HEK293 (cell line): ENCODE data around the gene WWOX.

Experiments used
- CTCF ChIA-PET: fragments of 350-600 bp; formaldehyde crosslinking; extraction: SDS; loops from one replicate; lab custom pipeline; 2021; ENCODE audit warnings: antibody characterized with exemption; lab: Yijun Ruan, JAX
- POLR2A ChIA-PET: fragments of 300-600 bp; formaldehyde crosslinking; extraction: SDS; loops from one replicate; lab custom pipeline; 2020; ENCODE audit warnings: antibody characterized with exemption, inconsistent platforms; lab: Yijun Ruan, JAX
- H3K27ac ChIP-seq: fragments of 200-500 bp; sonication (Bioruptor generic); 2 replicates; pipeline ENCODE4 v1.5.1; 2014; ENCODE audit warnings: low read depth, low read length, control low read depth, inconsistent platforms; ENCODE audit errors: extremely low read depth
- H3K36me3 ChIP-seq, 2 experiments: fragments of 200-500 bp in 1 of 2; sonication (Bioruptor generic) in 1 of 2; 1 replicate in 1 of 2; 2 replicates in 1 of 2; pipeline ENCODE4 v1.5.1; 2014 to 2017; ENCODE audit warnings: inconsistent platforms in 2 of 2, low read length in 2 of 2; ENCODE audit not compliant: control insufficient read depth in 2 of 2, insufficient read depth in 1 of 2
- H3K4me1 ChIP-seq: fragments of 200-500 bp; sonication (Bioruptor generic); 2 replicates; pipeline ENCODE4 v1.5.1; 2014; ENCODE audit warnings: mild to moderate bottlenecking, low read length, inconsistent platforms; ENCODE audit not compliant: control insufficient read depth, insufficient read depth
- H3K4me3 ChIP-seq: 2 replicates; pipeline ENCODE4 v1.5.1; 2011; ENCODE audit warnings: low read depth, mild to moderate bottlenecking, control low read depth, low read length, moderate library complexity
- H3K9me3 ChIP-seq: fragments of 200-500 bp; sonication (Bioruptor generic); 2 replicates; pipeline ENCODE4 v1.5.1; 2014; ENCODE audit warnings: low read depth, low read length, inconsistent platforms; ENCODE audit not compliant: control insufficient read depth, insufficient read depth
- KLF16 ChIP-seq: fragments of 450-650 bp; formaldehyde crosslinking; IDR thresholded peaks from 2 replicates; pipeline ENCODE4 v1.5.1; 2017; ENCODE audit warnings: missing biosample characterization, missing genetic modification characterization
- KLF17 ChIP-seq: fragments of 450-650 bp; formaldehyde crosslinking; IDR thresholded peaks from 2 replicates; pipeline ENCODE4 v1.5.1; 2016; ENCODE audit warnings: missing biosample characterization, missing genetic modification characterization
- OVOL3 ChIP-seq: fragments of 450-650 bp; formaldehyde crosslinking; IDR thresholded peaks from 2 replicates; pipeline ENCODE4 v1.5.1; 2016; ENCODE audit warnings: missing biosample characterization, missing genetic modification characterization
- REPIN1 ChIP-seq: fragments of 450-650 bp; formaldehyde crosslinking; IDR thresholded peaks from 2 replicates; pipeline ENCODE4 v1.5.1; 2017; ENCODE audit warnings: missing biosample characterization, missing genetic modification characterization, low read depth
- REST ChIP-seq: fragments of 450-650 bp; formaldehyde crosslinking; IDR thresholded peaks from 2 replicates; pipeline ENCODE4 v1.5.1; 2016; ENCODE audit warnings: missing biosample characterization, missing genetic modification characterization
- SCRT1 ChIP-seq: fragments of 450-650 bp; formaldehyde crosslinking; IDR thresholded peaks from 2 replicates; pipeline ENCODE4 v1.5.1; 2016; ENCODE audit warnings: missing biosample characterization, missing genetic modification characterization, borderline replicate concordance
- ZNF133 ChIP-seq: fragments of 450-650 bp; formaldehyde crosslinking; IDR thresholded peaks from 2 replicates; pipeline ENCODE4 v1.5.1; 2016; ENCODE audit warnings: missing biosample characterization, missing genetic modification characterization
- ZNF138 ChIP-seq: fragments of 450-650 bp; formaldehyde crosslinking; IDR thresholded peaks from 2 replicates; pipeline ENCODE4 v1.5.1; 2016; ENCODE audit warnings: missing biosample characterization, missing genetic modification characterization, borderline replicate concordance
- ZNF169 ChIP-seq: fragments of 450-650 bp; formaldehyde crosslinking; IDR thresholded peaks from 2 replicates; pipeline ENCODE4 v1.5.1; 2016; ENCODE audit warnings: missing biosample characterization, missing genetic modification characterization
- ZNF211 ChIP-seq: fragments of 450-650 bp; formaldehyde crosslinking; IDR thresholded peaks from 2 replicates; pipeline ENCODE4 v1.5.1; 2016; ENCODE audit warnings: low read depth, missing biosample characterization, missing genetic modification characterization
- ZNF24 ChIP-seq: fragments of 450-650 bp; formaldehyde crosslinking; IDR thresholded peaks from 2 replicates; pipeline ENCODE4 v1.5.1; 2016; ENCODE audit warnings: missing biosample characterization, missing genetic modification characterization
- ZNF248 ChIP-seq: fragments of 450-650 bp; formaldehyde crosslinking; IDR thresholded peaks from 2 replicates; pipeline ENCODE4 v1.5.1; 2017; ENCODE audit warnings: missing biosample characterization, missing genetic modification characterization
- ZNF302 ChIP-seq: fragments of 450-650 bp; formaldehyde crosslinking; IDR thresholded peaks from 2 replicates; pipeline ENCODE4 v1.5.1; 2016; ENCODE audit warnings: missing biosample characterization, missing genetic modification characterization, low read depth
- ZNF398 ChIP-seq: fragments of 450-650 bp; formaldehyde crosslinking; IDR thresholded peaks from 2 replicates; pipeline ENCODE4 v1.5.1; 2017; ENCODE audit warnings: missing biosample characterization, missing genetic modification characterization
- ZNF423 ChIP-seq: fragments of 450-650 bp; formaldehyde crosslinking; IDR thresholded peaks from 2 replicates; pipeline ENCODE4 v1.5.1; 2016; ENCODE audit warnings: missing biosample characterization, missing genetic modification characterization
- ZNF48 ChIP-seq: fragments of 450-650 bp; formaldehyde crosslinking; IDR thresholded peaks from 2 replicates; pipeline ENCODE4 v1.5.1; 2016; ENCODE audit warnings: missing biosample characterization, missing genetic modification characterization
- ZNF514 ChIP-seq: fragments of 450-650 bp; formaldehyde crosslinking; IDR thresholded peaks from 2 replicates; pipeline ENCODE4 v1.5.1; 2016; ENCODE audit warnings: missing biosample characterization, missing genetic modification characterization
- ZNF585B ChIP-seq: fragments of 450-650 bp; formaldehyde crosslinking; IDR thresholded peaks from 2 replicates; pipeline ENCODE4 v1.5.1; 2016; ENCODE audit warnings: missing biosample characterization, missing genetic modification characterization
- ZNF677 ChIP-seq: fragments of 450-650 bp; IDR thresholded peaks from 2 replicates; pipeline ENCODE4 v1.5.0; 2018; ENCODE audit warnings: missing biosample characterization, mild to moderate bottlenecking, missing genetic modification characterization, moderate library complexity
- ZNF768 ChIP-seq: fragments of 450-650 bp; formaldehyde crosslinking; IDR thresholded peaks from 2 replicates; pipeline ENCODE4 v1.5.1; 2018; ENCODE audit warnings: missing biosample characterization, mild to moderate bottlenecking, missing genetic modification characterization

WWOX gene

GRCh38 chr16:79194291-79194690 is 1094.8 kb downstream of the WWOX start:
- ChIA-PET POLR2A (no interaction called here), CTCF (no interaction called here)
- H3K27ac ChIP-seq: no peak overlapping the region
- no peak overlapping the region for H3K4me3 ChIP-seq
- no peaks in the 10 kb centered on the region for H3K36me3 ChIP-seq
- H3K4me1 ChIP-seq: no peaks in the 10 kb centered on the region
- no peak for TF ChIP-seq REPIN1 (tag by site-specific recombination)
- TF ChIP-seq ZNF514 (tag by site-specific recombination): no peak
- TF ChIP-seq SCRT1 (tag by site-specific recombination): no peak
- no peak for TF ChIP-seq ZNF169 (tag by site-specific recombination)
- no peak for TF ChIP-seq KLF16
- TF ChIP-seq ZNF423 (tag by site-specific recombination): no peak
- TF ChIP-seq ZNF24 (tag by site-specific recombination): no peak
- no peak for TF ChIP-seq OVOL3 (tag by site-specific recombination)
- no peak for TF ChIP-seq ZNF398 (tag by site-specific recombination)
- TF ChIP-seq ZNF138 (tag by site-specific recombination): no peak
- no peak for TF ChIP-seq ZNF133 (tag by site-specific recombination)
- TF ChIP-seq REST (tag by site-specific recombination): no peak
- TF ChIP-seq KLF17 (tag by site-specific recombination): no peak
- no peak for TF ChIP-seq ZNF768 (tag by site-specific recombination)
- H3K9me3 ChIP-seq: no peaks in the 10 kb centered on the region

GRCh38 chr16:79195938-79196337 is 1096.5 kb downstream of the WWOX start:
- Histone ChIP-seq H3K4me1 (no peaks in the 10 kb centered on the region), H3K9me3 (no peaks in the 10 kb centered on the region), H3K4me3 (no peak overlapping the region), H3K36me3 (no peaks in the 10 kb centered on the region), H3K27ac (no peak overlapping the region)
- TF ChIP-seq ZNF585B (tag by site-specific recombination): no peak
- no peak for TF ChIP-seq ZNF48 (tag by site-specific recombination)
- no peak for TF ChIP-seq ZNF211 (tag by site-specific recombination)
- no peak for TF ChIP-seq ZNF302 (tag by site-specific recombination)
- TF ChIP-seq ZNF677 (tag by site-specific recombination): no peak
- TF ChIP-seq ZNF248 (tag by site-specific recombination): no peak
- POLR2A ChIA-PET: no interaction called here
- CTCF ChIA-PET: interaction anchor here (0.9 kb wide), 1 partner anchor 65 kb away, joined by 3 read pairs; no protein-coding TSS in a partner anchor
